ENCODE measurements around the gene UBE2L3.

DNA sequence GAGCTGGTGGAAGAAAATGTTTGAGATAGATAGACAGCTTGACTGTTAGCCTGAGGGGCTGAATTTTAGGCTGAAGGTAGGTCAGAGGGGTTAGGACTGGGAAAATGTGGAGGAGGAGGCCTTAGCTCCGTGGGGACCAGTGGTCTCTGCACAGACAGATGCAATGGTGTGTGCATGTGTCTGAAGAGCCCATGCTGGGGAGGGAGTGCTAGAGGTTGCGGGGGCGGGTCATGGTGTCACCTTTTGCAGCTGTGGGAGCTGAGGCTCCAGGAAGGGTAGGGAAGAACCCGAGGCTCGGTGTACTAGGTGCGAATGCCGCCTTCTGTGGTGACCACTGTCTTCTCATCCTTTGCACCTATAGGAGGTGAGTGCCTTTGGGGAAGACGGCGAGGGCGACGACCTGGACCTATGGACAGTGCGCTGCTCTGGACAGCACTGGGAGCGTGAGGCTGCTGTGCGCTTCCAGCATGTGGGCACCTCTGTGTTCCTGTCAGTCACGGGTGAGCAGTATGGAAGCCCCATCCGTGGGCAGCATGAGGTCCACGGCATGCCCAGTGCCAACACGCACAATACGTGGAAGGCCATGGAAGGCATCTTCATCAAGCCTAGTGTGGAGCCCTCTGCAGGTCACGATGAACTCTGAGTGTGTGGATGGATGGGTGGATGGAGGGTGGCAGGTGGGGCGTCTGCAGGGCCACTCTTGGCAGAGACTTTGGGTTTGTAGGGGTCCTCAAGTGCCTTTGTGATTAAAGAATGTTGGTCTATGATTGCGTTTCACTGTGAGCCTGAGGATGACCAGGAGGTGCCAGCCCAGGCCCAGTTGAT lies 76.2 kb downstream of the UBE2L3 start:
- TF ChIP-seq CTCF (IDR thresholded peaks at IDR 0.05): no peak
- TF ChIP-seq POLR2A (IDR thresholded peaks at IDR 0.05): no peak
